HG03442 (cell line): ENCODE data around the gene PCGF2.

Source experiments
- ATAC-seq: cut with Tn5 transposase; IDR thresholded peaks from one replicate; pipeline ENCODE4 v1.9.1; 2021; ENCODE audit warnings: mild to moderate bottlenecking, moderate library complexity; ENCODE audit not compliant: unreplicated experiment

The PCGF2 gene

DNA sequence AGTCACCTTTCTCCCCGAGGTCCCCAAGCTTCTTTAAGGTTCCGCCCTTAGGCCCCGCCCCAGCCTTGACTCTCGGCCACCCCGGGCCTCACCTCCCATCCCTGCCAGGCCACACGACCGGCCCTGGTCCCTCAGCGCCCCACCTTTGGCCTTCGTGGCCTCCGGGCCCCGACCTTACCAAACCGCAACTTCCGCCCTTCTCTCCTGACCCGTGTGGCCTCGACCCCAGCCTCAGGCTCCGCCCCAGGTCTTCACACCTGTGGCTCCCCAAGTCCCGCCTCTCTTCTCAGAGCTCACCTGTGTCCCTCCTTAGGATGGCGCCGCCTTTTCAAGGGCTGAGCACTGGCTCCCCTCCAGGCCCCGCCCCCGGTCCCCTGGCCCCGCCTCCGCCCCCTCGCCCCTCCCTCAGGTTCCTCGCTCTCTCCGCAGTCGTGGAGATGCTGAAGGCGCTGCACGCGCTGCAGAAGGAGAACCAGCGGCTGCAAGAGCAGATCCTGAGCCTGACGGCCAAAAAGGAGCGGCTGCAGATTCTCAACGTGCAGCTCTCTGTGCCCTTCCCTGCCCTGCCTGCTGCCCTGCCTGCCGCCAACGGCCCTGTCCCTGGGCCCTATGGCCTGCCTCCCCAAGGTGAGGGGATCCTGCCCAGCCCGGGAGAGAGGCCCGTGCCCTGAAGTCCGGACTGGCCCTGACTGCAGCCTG is 28.0 kb downstream of the PCGF2 start:
- ATAC-seq: no peak

DNA sequence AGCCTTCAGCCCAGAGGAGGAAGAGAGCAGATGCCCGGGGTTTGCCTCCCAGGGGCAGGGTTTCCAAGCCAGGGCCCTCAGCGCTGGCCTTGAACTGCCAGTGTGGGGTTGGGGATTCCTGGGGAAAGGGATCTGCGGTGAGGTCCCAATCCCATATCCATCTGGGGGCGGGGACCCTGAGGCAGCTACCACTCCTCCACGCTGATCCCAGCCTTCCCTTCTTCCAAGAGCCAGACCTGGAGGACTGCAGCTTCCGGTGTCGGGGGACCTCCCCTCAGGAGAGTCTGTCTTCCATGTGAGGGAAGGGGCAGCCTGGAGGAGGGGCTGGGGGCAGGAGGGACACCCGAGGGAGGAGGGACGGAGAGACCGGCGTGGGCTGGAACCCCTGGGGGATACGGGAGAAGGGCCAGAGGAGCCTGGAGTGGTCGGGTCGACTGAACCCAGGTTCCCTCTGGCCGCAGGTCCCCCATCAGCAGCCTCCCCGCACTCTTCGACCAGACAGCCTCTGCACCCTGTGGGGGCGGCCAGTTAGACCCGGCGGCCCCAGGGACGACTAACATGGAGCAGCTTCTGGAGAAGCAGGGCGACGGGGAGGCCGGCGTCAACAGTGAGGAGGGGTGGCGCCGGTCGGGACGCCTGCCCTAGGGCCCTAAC is 28.7 kb downstream of the PCGF2 start:
- no peak for ATAC-seq

DNA sequence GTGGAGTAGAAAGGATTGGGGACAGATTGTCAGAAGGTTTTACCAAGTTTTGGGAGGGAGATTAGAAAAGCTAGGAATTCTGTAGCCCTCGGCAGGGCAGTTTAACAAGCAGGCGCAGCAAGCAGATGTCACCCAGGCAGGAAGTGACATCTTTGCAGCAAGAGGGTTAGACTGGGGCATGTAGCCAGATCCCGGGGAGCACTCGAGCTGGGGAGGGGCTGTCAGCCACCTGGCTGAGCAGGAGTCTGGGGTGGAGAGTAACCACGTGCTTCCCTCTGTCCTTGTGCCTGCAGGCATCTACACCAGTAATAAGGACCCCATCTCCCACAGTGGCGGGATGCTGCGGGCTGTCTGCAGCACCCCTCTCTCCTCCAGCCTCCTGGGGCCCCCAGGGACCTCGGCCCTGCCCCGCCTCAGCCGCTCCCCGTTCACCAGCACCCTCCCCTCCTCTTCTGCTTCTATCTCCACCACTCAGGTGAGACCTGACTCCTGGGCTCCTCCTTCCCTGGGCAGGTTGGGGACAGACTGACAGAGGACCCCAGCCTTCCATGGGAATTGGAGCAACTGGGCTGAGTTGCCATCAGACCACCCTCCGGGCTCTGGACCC is 30.9 kb downstream of the PCGF2 start:
- ATAC-seq: no peak

DNA sequence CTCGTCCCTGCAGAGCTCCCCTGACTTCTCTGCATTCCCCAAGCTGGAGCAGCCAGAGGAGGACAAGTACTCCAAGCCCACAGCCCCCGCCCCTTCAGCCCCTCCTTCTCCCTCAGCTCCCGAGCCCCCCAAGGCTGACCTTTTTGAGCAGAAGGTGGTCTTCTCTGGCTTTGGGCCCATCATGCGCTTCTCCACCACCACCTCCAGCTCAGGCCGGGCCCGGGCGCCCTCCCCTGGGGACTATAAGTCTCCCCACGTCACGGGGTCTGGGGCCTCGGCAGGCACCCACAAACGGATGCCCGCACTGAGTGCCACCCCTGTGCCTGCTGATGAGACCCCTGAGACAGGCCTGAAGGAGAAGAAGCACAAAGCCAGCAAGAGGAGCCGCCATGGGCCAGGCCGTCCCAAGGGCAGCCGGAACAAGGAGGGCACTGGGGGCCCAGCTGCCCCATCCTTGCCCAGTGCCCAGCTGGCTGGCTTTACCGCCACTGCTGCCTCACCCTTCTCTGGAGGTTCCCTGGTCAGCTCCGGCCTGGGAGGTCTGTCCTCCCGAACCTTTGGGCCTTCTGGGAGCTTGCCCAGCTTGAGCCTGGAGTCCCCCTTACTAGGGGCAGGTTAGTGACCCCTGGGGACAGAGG is 31.6 kb downstream of the PCGF2 start:
- ATAC-seq: no peak

DNA sequence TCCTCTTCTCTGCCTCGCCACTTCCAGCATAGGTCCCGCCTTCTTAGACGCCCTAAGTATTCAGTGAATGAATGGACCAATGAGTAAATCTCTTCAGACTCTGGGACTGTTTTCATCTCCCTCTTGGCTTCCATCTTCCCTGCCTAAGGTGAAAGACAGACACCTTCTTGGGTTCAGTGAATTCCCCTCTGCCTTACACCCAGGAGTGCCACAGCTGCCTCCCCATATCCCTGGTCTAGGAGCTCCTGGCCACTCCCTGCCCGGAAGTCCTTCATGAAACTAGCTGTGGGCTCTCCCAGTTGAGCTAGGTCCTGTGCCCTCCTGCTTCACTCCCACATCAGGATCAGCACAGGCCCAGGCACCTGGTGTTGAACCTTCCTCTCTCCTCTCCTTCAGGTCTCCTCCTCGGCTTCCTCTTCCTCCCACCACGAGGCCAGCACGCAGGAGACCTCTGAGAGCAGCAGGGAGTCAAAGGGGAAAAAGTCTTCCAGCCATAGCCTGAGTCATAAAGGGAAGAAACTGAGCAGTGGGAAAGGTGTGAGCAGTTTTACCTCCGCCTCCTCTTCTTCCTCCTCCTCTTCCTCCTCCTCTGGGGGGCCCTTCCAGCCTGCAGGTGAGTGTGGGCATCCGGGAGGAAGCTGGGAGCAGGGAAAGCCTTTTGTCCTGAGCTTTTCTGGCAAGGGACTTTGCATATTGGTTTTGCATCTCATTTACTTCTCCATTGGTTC is 32.8 kb downstream of the PCGF2 start:
- ATAC-seq: no peak

DNA sequence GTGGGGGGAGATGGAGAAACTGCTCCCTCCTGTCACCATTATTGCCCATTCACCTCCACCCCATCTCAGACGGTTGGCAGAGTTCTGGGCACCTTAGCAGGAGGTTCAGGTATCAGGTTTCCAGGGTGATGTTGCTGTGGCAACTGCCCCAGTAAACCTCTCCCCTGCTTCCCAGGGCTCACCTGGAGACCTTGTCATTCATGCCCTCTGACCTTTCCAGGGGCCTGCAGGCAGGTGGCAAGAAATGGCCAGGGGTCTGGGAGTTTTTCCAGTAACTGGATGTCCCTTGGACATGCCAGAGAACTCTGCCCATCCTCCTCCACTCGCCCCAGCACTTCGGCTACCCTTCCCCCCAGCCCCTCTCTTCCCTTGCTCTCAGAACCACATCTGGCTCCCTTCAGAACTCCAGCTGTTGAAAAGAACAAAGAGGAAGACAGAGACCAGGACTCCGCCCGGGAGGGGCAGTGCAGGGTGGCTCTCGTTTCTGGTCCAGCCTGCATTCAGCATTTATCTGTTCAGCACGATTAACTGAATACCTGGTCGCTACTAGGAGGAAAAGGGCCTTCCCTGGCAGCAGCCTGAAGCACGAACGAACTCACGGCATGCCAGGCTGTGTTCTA is 34.6 kb downstream of the PCGF2 start:
- ATAC-seq: no peak

DNA sequence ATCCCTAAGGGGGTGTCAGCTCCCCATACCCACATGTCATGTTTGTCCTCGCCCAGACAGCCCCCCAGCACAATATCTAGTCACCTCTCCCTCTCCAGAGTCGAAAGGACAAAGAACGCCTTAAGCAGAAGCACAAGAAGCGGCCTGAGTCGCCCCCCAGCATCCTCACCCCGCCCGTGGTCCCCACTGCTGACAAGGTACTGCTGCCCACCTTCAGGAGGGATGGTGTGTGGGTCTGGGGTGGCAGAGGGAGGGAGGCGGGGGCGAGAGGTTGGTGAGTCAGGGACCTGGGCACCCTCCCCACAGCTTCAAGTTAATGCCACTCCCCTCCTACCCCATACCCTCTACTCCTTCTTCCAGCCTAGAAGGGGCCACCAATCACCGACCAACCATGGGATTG is 35.5 kb downstream of the PCGF2 start:
- ATAC-seq: no peak

DNA sequence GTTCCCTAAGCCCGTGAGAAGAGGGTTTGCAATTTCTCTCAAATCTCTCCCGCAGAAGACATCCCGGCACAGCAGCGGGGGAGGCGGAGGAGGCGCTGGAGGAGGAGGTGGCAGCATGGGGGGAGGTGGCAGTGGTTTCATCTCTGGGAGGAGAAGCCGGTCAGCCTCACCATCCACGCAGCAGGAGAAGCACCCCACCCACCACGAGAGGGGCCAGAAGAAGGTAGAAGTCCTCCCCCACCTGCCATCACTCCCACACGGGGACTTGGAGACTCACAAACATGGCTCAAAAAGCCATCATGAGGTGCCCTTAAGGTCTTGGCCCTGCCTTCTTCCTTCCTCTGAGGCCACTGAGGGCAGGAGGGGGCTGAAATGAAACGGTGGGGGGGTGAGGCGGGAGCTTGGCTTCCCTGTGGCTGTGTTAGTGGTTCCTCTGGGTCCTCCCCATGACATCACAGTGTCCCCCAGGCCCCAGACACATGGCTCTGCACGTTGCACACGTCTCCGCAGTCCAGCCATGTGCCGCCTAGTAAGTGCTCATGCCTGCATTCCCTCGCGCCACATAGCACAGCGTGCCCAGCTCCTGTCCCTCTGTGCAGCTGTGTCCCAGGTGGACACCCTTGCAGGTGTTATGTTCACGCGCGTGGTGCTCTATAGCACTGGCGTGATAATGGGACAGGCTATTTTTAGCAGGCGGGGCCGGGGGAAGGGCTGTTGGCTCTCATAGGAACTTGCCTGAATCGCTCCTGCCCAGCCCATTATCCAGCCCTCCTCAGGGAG is 36.2 kb downstream of the PCGF2 start:
- no peak for ATAC-seq

DNA sequence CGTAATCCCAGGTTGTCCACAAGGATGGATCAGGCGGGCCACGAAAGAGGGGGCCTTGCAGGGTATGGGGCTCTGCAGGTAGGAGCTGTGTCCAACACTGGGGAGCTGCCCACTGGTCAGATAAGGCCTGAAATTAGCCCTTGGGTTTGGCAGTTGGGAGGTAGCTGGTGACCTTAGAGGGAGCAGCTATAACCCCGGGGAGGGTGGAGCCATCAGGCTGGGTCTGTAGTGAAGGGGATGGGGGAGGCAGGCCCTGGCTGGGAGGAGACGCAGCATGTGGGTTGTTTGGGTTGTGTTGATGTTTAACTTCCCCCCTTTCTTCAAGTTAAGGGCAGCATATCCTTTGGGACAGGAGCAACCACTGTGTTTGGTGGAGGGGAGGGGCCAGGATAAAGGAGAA is 37.2 kb downstream of the PCGF2 start:
- no peak for ATAC-seq

DNA sequence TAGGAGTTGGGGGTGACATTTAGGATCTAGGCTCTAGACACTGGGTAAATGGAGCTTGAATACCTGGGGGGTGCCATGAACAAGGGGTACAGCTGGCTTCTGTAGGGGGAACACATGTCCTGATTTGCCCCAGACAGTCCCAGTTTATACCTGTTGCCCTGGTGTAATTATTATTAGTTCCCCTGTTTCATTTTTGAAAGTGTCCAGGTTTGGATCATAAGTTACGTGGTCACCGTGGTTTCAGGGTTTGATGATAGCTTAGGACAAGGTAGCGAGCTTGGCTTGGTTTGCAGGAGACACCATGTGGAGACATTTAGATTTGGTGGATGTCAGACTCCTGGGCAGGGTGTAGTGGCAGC is 37.6 kb downstream of the PCGF2 start:
- ATAC-seq: no peak

DNA sequence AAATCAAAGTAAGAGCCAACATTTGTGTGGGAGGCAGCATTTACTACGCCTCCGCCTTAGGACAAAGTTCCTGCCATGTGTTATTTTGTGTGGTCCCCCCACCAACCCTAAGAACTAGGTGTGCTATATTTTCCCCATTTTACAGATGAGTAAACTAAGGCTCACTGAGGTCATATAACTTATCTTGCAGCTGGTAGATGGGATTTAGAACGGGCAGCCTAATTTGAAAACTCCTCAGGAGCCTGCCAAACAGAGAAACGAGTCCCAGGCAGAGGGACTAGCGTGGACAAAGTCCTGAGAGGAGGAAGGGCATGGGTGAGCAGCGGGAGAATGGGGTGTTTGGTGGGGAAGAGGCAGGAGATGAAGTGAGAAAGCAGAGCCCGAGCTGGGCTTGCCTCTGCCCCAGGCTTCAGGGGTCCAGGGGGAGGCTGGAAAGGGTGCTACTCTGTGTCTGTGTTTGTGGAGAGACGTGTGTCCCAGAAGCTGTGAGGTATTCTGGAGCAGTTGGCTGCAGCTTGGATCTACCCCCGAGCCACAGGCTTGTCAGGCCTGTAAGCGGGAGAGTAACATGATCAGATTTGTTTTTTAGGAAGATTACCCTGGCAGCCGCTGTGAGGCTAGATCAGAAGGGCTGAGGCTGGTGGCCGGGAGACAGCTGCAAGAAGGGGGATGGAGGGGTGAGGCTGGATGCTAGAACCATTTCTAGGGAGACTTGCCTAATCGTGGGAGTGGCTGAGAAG is 38.1 kb downstream of the PCGF2 start:
- no peak for ATAC-seq

DNA sequence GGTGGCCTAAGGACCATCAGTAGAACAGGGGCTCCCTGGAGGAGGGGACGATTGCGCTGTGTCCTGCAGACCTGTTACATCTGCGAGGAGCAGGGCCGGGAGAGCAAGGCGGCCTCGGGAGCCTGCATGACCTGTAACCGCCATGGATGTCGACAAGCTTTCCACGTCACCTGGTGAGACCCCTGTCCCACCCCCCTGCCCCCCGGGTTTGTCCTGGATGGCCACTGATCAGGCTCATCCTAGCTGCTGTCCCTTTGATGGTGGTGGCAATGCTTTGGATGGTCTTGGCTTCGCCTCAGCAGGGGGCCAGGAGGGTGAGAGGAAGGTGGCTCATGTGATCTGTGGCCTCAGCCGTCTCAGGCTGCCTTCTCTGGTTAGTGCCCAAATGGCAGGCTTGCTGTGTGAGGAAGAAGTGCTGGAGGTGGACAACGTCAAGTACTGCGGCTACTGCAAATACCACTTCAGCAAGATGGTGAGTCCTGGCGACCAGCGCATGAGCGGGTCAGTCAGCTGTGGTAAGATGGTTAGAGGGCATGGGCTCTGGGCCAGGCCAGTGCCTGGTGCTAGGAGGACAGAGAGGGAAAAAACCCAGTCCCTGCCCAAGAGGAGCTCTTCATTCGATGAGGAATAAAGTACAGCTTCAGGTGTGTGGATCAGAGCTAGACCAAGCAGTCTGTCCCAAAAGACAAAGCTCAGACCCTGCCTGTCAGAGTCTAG is 38.9 kb downstream of the PCGF2 start:
- ATAC-seq: no peak

DNA sequence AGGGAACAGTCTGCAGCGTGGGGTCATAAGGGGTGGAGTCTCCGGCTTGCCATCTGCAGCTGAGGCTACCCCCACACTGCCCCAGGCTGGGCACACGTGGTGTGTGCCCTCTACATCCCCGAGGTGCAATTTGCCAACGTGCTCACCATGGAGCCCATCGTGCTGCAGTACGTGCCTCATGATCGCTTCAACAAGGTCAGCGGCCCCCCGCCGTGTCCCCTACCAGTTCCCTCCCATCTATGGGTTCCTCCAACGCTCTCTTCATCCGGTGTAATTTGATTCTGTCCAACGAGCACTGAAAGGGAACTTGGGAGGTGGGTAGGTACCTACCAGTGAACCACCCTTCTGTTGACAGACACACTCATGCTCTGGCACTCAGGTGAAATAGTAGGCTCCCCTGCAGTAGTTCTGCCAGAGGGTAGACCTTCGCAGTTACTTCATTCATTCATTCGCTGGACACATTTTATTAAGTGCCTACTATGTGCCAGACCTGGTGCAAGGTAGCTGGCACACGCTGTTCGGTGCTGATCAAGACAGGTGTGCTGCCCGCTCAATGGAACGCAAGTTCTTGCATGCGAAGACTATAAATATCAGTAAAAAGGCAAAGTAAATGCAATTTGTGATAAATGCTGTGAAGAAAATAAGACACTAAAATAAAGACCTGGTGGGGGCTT is 40.3 kb downstream of the PCGF2 start:
- ATAC-seq: no peak

DNA sequence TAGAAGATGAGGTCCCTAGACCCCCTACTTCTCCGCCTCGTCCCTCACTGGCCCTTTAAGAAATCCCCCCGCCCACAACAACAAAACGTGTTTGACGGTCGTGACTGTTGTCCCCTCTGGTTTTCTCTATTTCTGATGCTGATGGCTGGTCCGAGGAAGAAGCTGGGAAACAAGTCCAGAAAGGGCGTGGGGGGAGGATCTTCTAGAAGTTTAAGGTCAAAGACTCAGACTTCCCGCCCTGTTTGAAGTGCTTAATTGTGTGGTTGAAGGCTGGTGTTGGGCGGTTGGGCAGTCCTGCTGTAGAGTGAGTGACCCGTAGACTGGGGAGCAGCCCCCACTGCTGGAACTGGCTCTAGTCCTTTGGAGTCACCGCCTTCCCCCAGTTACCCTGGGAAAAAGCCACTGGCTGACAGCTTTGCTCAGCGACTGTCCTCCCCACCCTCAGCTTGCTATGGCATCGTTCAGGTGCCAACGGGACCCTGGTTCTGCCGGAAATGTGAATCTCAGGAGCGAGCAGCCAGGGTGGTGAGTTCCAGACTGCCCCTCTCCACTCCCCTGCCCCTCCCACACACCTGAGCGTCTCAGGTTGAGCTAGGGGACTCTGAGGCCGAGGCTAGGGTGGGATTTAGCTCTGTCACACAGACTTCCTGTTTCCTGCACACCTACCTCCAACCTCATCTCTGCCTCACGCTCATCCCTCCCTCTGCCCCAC is 41.5 kb downstream of the PCGF2 start:
- no peak for ATAC-seq

DNA sequence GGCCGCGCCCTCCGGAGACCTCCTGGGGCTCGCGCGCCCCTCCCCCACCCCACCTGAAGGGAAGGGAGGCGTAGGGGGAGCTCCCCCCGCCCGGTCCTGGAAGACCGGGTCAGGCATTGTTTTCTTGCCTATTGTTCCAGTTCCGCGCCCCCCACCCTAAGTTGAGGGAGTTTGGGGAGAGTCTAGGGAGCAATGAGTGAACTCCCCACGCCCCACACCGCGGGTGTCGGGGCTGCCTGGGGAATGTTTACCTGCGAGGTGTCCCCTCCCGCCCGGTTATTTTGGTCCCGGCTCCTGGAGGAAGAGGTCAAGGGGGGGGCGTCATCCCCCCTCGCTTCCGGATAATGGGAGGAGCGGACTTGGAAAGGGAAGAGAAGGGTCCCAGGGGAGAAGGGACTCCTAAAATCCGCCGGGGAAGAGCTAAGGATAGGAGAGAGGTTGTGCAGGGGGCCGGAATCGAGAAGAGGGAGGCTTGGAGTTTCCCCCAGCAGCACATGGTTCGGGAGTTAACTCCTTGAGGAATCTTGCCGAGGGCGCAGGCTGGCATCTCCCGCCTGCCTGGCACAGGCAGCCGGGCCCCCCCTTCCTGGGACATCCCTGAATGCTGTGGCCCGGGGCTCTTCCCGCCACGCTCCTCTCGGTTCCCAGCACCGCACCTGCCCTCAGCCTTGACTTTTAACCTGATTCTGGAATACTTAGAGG is 42.2 kb downstream of the PCGF2 start:
- no peak for ATAC-seq

DNA sequence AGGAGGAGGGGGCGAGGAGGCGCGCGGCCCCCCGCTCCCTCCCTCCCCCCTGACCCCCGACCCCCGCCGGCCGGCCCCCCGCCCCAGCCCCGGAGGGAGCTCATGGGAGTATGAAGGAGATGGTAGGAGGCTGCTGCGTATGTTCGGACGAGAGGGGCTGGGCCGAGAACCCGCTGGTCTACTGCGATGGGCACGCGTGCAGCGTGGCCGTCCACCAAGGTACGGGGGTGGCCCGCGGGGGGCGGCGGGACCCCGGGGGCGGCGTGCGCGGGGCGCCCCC is 42.7 kb downstream of the PCGF2 start:
- no peak for ATAC-seq
